Measurements from ENCODE around the gene ZGLP1. TPM values are rescaled to one million over a fixed set of nuclear protein-coding genes. Genes with fewer than 3 reads are reported as not detected.
A peak's percentile ranks its signal among the peaks of the same experiment; 100 is the strongest.

Gene ZGLP1
- total RNA-seq, 2 experiments from 2014 or later: 3.3 to 3.5 TPM

DNA sequence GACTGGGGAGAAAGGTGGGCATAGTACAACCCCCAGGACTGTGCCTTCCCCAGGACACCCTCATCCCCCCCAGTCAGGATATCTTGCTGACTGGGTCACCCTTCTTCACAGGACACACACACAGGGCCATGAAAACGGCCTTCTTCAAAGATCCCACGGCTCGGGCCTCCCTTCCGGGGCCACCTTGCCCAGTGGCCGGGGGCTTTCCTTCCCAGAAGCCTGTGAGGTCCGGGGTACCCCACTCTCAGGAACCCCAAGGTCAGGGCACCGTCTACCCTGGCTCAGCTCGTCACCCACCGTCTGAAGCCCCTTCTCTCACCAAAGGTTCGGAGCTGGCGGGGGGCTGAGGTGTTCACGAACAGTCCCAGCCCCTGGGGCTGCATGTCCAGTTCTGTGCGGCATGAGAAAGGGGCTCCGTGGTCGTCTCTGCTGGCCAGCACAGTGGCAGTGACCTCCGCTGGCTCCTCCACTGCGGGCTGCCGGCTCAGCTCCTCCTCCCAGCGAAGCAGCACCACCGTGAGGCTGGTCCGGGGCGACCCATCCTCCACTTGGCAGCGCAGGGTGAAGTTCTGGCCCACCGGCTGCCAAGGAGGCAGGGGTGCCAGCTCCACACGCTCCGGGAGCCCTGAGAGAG, 25.9 kb upstream of the ZGLP1 start:
- H3K4me1 Mint-ChIP-seq: peaks cover 44% of the 10 kb centered on the region
- ChIA-PET POLR2A (no interaction called here), CTCF (no interaction called here)
- no peak for ATAC-seq
- H3K9me3 Mint-ChIP-seq (ENCODE audit: low read depth): no peaks in the 10 kb centered on the region
- H3K27me3 Mint-ChIP-seq: no peaks in the 10 kb centered on the region
- no peak for DNase-seq
- H3K36me3 Mint-ChIP-seq (ENCODE audit: low read depth): peaks cover 37% of the 10 kb centered on the region
- no peak overlapping the region for H3K27ac Mint-ChIP-seq
- intact Hi-C loops (cut with DNase I, micrococcal nuclease): no loop called here
- H3K4me3 Mint-ChIP-seq: no peak overlapping the region

DNA sequence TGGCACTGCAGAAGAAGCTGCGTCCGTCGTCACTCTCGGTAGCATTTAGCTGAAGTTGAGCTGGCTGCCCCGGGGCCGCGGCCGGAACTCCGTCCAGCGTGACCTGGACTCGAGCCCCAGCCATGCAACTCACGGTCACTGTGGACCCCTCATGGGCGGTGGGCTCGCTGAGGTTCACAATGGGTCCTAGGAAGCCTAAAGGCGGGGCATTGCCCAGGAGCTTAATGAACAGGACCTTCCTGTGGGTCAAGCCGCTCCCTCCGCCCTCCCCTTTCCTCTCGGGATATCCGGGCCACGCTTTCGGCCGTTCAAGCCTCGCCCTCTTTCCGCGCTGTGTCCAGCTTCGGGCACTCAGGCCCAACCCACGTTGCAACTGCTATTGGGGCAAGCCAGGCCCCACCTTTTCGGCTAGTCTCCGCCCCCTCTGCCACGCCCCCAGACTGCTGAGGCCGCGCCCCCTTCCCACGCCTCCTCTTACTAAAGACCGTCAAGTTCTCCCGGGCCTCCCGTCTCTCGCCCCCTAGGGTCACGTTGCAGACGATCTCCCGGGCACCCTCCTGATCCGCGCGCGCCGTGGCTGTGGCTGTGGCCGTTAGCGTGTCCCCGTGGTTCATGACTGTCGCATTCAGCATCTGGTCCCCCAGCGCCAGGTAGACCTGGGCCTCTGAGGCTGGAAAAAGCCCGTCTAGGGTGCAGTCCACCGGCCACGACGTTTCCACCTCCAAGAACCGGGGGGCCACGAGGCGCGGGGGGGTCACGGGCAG, 25.2 kb upstream of the ZGLP1 start:
- Mint-ChIP-seq H3K27ac (no peak overlapping the region), H3K9me3 (ENCODE audit: low read depth) (no peaks in the 10 kb centered on the region), H3K4me1 (peaks cover 41% of the 10 kb centered on the region), H3K27me3 (no peaks in the 10 kb centered on the region), H3K36me3 (ENCODE audit: low read depth) (peaks cover 44% of the 10 kb centered on the region), H3K4me3 (peak overlapping the region; percentile 10)
- ChIA-PET CTCF (interaction anchor here (0.7 to 2.1 kb wide), 3 partner anchors 54 to 127 kb away, joined by 3 to 9 read pairs (median 7); partner anchors contain the start of gene ICAM1), POLR2A (interaction anchor here (0.6 to 3.2 kb wide), 3 partner anchors 64 to 504 kb away, joined by 3 to 11 read pairs (median 3); partner anchors contain the start of gene ICAM1)
- intact Hi-C loops (cut with DNase I, micrococcal nuclease): loop anchor here (5.0 kb wide), 3 partner anchors 77 to 1822 kb away; partner anchors contain the start of genes CDKN2D (in 1 of the 2), KRI1 (in 1 of the 2) and ZNF414 (in 1 of the 2)
- ATAC-seq: no peak
- peak; percentile 77 for DNase-seq

DNA sequence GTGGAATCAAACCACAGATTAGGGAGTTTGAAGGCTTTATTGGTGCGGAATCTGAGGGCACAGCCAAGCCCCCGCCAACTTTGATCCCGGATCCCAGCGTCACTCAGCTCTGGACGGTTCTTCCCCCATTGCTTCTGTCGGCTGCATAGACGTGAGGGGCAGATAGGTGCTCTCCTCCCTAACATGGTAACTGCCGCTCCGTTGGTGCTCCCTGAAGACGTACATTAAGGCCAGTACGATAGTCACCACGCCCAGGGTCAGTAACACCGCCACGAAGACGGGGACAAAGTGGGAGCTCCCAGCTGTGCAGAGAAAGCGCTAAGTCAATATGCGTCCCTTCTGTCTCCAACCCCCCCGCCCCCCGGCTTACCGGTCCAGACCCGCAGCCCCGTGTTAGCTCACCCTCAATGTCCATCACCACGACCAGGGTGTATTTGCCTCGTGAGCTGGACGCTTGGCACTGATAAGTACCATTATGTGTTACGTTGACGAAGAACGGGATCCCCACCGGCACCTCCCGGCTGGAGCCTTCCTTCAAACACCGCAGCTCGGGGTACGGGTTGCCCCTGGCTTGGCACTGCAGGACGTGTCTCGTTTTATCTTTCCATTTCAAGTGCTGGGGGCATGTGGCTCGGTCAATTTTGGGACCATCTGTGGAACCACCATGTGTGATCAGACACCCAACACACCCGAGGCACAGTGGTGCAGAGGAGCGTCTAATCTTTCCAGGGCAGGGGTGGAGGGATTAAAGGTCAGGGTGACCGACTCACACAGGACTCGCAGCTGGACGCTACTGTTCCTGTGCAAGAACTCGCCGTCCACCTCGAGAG, 24.4 kb upstream of the ZGLP1 start:
- DNase-seq: no peak

DNA sequence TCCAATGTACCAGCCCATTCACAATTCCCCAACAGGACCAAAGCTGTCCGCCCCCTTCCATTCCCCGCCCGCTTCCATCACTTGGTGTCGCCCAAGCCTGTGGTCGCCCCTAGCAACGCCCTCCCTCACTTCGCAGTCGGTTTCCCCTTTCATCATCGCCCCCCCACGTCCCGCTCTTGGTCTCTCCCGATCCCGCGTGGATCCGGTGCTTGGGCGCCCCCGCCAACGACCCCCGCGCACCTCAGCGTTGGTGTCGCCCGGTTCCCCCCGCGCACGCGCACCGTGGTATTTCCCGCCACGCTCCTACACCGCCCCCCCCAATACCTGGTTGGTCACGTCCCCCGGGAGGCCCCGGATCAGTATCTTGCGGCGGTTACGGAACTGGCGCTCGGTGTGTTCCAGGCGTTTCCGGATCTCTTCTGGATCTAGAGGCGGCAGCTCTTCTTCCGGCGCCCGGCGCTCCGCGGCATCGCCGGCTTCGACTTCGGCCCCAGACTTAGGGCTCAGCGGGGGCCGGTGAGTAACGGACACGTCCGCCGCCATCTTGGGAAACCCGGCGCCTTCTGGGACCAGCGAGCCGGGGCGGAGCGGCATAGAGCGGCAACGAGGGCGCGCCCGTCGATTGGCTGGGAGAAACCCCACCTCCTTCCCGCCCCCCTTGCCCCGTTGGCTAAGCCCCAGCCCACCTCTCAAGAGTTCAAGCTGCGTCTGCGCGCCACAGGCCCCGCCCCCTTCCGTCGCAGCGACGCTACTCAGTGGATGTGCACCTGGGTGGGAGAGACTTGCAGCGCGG, 23.5 kb upstream of the ZGLP1 start, which contains the start of gene RAVER1:
Gene RAVER1 (minus strand): TSS at position 565 of the 793 bp plus-strand sequence. CDS start 22 bp downstream, at position 543.
- Mint-ChIP-seq H3K36me3 (ENCODE audit: low read depth) (peaks cover 41% of the 10 kb centered on the region), H3K9me3 (ENCODE audit: low read depth) (no peaks in the 10 kb centered on the region), H3K27ac (peak within 1 kb of the TSS; percentile 96), H3K4me3 (peak within 1 kb of the TSS; percentile 97), H3K27me3 (no peaks in the 10 kb centered on the region), H3K4me1 (peaks cover 25% of the 10 kb centered on the region)
- CTCF ChIA-PET: interaction anchor here (0.5 to 2.1 kb wide), 5 partner anchors 56 to 160 kb away, joined by 3 to 9 read pairs (median 3); partner anchors contain the start of gene ICAM1
- ATAC-seq (peak; percentile 97), DNase-seq (peak; percentile 99)
- intact Hi-C loops (cut with DNase I, micrococcal nuclease): loop anchor here (1.0 to 5.0 kb wide), 21 partner anchors 18 to 1821 kb away; partner anchors contain the start of genes CDKN2D (in 2 of the 2), TYK2 (in 2 of the 2), ATG4D (in 1 of the 2) and CDC37 (in 1 of the 2)
- POLR2A ChIA-PET: interaction anchor here (1.0 to 3.2 kb wide), 2 partner anchors 14 to 62 kb away, joined by 5 to 11 read pairs; partner anchors contain the start of gene ICAM1

More for the DNA sequence above, 24.4 kb upstream of the ZGLP1 start:
- Mint-ChIP-seq H3K9me3 (ENCODE audit: low read depth) (no peaks in the 10 kb centered on the region), H3K4me1 (peaks cover 33% of the 10 kb centered on the region), H3K36me3 (ENCODE audit: low read depth) (peaks cover 45% of the 10 kb centered on the region), H3K27me3 (no peaks in the 10 kb centered on the region), H3K4me3 (peak overlapping the region; percentile 97), H3K27ac (peak overlapping the region; percentile 96)
- ChIA-PET POLR2A (interaction anchor here (0.6 to 3.2 kb wide), 5 partner anchors 15 to 505 kb away, joined by 3 to 11 read pairs (median 4); partner anchors contain the start of gene ICAM1), CTCF (interaction anchor here (0.6 to 2.1 kb wide), 8 partner anchors 29 to 238 kb away, joined by 3 to 9 read pairs (median 3); partner anchors contain the start of gene ICAM1)
- ATAC-seq: peak; percentile 0
- intact Hi-C loops (cut with DNase I, micrococcal nuclease): loop anchor here (1.0 to 5.0 kb wide), 21 partner anchors 19 to 1822 kb away; partner anchors contain the start of genes CDKN2D (in 2 of the 2), TYK2 (in 2 of the 2), ATG4D (in 1 of the 2) and CDC37 (in 1 of the 2)

DNA sequence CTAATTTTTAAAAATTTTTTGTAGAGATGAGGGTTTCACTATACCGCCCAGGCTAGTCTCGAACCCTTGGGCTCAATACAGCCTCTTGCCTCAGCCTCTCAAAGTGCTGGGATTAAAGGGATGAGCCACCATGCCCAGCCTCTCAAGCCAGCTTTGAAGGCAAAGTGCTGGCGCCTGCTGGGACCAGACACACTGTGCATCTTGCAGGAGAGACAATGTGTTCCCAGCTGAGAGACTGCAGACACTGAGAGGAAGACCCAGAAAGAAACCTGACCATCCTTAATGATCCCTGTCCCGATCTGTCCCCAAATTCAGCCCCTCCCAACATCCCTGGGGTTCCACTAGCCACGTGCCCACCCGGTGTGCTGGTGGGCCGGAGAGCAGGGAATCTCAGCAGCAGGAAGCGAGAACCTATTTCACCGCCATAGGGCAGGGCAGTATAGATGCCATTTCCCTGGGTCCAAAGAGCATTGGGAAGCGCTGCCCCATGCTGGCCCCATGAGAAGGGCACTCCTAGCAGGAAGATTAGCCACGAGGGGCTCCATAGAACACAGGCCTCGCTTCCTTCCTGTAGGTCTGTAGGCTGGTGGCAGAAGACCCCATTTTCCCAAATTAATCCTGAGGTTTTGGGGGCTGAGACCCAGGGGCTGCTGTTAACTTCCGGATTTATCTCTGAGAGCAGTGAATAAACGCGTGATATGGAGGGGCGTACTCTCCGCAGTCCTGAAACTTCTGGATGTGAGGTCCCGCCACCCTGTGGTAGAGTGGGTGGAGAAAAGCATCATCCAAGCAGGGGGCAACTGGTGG, 22.7 kb upstream of the ZGLP1 start:
- intact Hi-C loops (cut with DNase I, micrococcal nuclease): loop anchor here (5.0 kb wide), 3 partner anchors 75 to 1820 kb away; partner anchors contain the start of genes CDKN2D (in 1 of the 2), KRI1 (in 1 of the 2) and ZNF414 (in 1 of the 2)
- DNase-seq (no peak), ATAC-seq (peak; percentile 0)
- peak overlapping the region; percentile 96 for H3K27ac Mint-ChIP-seq
- ChIA-PET POLR2A (interaction anchor here (3.2 kb wide), 1 partner anchor 62 kb away, joined by 11 read pairs; the partner anchor contains the start of gene ICAM1), CTCF (interaction anchor here (1.3 to 2.1 kb wide), 2 partner anchors 61 to 84 kb away, joined by 3 to 9 read pairs; partner anchors contain the start of gene ICAM1)
- peaks cover 48% of the 10 kb centered on the region for H3K36me3 Mint-ChIP-seq (ENCODE audit: low read depth)
- H3K4me3 Mint-ChIP-seq: peak overlapping the region; percentile 97
- no peaks in the 10 kb centered on the region for H3K27me3 Mint-ChIP-seq
- H3K4me1 Mint-ChIP-seq: peaks cover 24% of the 10 kb centered on the region
- no peaks in the 10 kb centered on the region for H3K9me3 Mint-ChIP-seq (ENCODE audit: low read depth)

DNA sequence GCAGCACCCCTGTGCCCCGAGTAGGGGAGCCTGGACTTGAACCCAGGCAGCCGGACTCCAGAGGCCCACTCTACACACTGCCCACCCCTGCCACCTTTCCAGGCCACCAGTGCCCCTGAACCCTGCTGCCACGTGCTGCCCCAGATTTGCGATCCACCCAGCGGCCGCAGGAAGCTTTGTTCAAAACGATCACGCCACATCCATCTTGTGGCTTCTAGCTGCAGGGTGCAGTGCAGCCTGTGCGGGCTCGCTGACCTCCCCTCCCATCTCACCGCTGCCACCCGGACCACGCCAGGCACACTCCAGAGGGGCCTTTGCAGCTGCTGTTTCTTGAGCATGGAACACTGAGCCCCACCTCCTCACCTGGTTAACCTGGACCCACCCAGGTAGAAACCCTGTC, 19.9 kb upstream of the ZGLP1 start:
- Mint-ChIP-seq H3K27me3 (no peaks in the 10 kb centered on the region), H3K4me3 (no peak overlapping the region), H3K27ac (no peak overlapping the region), H3K36me3 (ENCODE audit: low read depth) (peaks cover 46% of the 10 kb centered on the region), H3K9me3 (ENCODE audit: low read depth) (no peaks in the 10 kb centered on the region), H3K4me1 (peaks cover 19% of the 10 kb centered on the region)
- ChIA-PET POLR2A (no interaction called here), CTCF (interaction anchor here (1.0 kb wide), 1 partner anchor 59 kb away, joined by 3 read pairs; no protein-coding TSS in a partner anchor)
- DNase-seq: no peak
- no peak for ATAC-seq
- intact Hi-C loops (cut with DNase I, micrococcal nuclease): no loop called here

DNA sequence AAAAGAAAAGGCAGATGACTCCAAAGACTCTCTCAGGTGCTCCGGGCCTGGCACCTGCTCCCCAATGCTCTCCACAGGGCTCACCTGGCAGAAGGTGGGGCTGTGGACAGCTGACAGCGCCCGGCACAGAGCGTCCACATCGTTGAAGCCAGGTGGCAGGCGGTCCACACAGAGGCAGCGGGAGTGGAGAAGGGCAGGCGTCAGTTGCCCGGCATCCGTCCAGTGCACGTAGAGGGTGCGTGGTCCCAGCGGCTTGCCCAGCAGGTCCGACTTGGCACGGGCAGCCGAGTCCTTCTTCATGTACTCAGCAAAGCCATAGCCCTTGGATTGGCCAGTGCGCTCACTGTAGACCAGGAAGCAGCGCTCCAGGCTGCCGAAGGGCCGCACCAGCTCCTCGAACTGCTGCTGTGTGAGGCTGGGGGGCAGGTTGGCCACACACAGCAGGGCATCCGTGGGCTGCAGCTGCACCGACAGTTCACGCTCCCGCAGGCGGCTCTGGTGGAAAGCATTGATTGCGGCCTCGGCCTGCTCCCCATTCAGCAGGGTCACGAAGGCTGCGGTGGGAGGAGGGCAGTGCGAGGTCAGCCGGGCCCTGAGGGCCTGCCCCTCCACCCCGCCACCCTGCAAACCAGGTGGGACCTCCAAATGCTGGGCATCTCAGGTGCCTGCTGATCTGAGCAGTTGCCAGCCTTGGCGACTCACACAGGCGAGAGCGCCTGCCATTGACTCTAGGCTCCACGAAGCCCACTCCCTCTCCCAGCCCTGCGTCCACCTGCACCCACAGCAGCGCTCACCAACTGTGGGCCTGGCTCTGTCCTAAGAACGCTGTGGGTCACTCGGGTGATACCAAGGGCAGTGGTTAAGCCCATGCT, 19.2 kb upstream of the ZGLP1 start:
- H3K27me3 Mint-ChIP-seq: no peaks in the 10 kb centered on the region
- H3K9me3 Mint-ChIP-seq (ENCODE audit: low read depth): no peaks in the 10 kb centered on the region
- DNase-seq (no peak), ATAC-seq (no peak)
- ChIA-PET CTCF (no interaction called here), POLR2A (no interaction called here)
- intact Hi-C loops (cut with DNase I, micrococcal nuclease): no loop called here
- H3K4me1 Mint-ChIP-seq: peaks cover 15% of the 10 kb centered on the region
- H3K4me3 Mint-ChIP-seq: no peak overlapping the region
- H3K36me3 Mint-ChIP-seq (ENCODE audit: low read depth): peaks cover 44% of the 10 kb centered on the region
- no peak overlapping the region for H3K27ac Mint-ChIP-seq

DNA sequence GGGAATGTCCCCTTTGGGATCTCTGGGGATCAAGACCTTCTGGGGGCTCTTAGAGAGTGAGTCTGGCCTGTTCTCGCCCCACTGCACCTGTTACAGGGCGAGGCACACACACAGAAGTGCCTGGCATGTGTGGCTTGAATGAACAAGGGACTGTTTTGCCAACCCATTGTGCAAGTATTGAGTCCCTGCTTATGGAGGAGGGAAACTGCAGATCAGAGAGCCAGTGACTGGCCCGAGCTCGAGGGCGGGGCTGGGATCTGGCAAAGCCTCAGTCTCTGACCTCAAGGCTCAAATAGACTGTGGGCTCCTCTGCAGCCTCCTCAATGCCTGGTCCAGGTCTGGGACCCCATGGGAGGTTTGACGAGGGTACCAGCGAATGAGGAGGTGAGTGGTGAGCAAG, 18.2 kb upstream of the ZGLP1 start:
- Mint-ChIP-seq H3K4me1 (peaks cover 10% of the 10 kb centered on the region), H3K4me3 (no peak overlapping the region), H3K27ac (no peak overlapping the region), H3K27me3 (no peaks in the 10 kb centered on the region), H3K36me3 (ENCODE audit: low read depth) (peaks cover 39% of the 10 kb centered on the region), H3K9me3 (ENCODE audit: low read depth) (no peaks in the 10 kb centered on the region)
- DNase-seq (no peak), ATAC-seq (no peak)
- ChIA-PET POLR2A (no interaction called here), CTCF (no interaction called here)
- intact Hi-C loops (cut with DNase I, micrococcal nuclease): no loop called here

DNA sequence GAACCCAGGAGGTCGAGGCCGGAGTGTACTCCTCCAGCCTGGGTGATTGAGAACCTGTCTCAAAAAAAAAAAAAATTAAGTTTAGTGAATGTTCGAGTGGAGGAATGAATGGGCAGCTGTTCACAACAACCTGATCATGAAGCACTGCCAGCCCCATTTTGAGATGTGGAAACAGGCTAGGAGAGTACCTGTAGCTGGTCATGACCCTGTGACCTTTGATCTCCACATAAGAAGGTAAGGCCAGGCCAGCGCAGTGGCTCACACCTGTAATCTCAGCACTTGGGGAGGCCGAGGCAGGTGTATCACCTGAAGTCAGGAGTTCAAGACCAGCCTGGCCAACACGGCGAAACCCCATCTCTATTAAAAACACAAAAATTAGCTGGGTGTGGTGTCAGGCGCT, 16.1 kb upstream of the ZGLP1 start:
- Mint-ChIP-seq H3K36me3 (ENCODE audit: low read depth) (peaks cover 38% of the 10 kb centered on the region), H3K27me3 (no peaks in the 10 kb centered on the region), H3K9me3 (ENCODE audit: low read depth) (no peaks in the 10 kb centered on the region), H3K27ac (no peak overlapping the region), H3K4me1 (no peaks in the 10 kb centered on the region), H3K4me3 (no peak overlapping the region)
- ATAC-seq (no peak), DNase-seq (no peak)
- intact Hi-C loops (cut with DNase I, micrococcal nuclease): no loop called here
- POLR2A ChIA-PET: no interaction called here
- CTCF ChIA-PET: interaction anchor here (0.6 to 1.1 kb wide), 2 partner anchors 66 to 462 kb away, joined by 3 to 4 read pairs; no protein-coding TSS in a partner anchor

All from activated CD4-positive, alpha-beta T cell treated with anti-CD3 and anti-CD28 coated beads for 36 hours (primary cell).